Measurements from ENCODE around the gene CCSER1. TPM values are rescaled to one million over a fixed set of nuclear protein-coding genes. Genes with fewer than 3 reads are reported as not detected.

The CCSER1 gene
- total RNA-seq, 1 experiment from 2014 or later: 0.05 TPM

DNA sequence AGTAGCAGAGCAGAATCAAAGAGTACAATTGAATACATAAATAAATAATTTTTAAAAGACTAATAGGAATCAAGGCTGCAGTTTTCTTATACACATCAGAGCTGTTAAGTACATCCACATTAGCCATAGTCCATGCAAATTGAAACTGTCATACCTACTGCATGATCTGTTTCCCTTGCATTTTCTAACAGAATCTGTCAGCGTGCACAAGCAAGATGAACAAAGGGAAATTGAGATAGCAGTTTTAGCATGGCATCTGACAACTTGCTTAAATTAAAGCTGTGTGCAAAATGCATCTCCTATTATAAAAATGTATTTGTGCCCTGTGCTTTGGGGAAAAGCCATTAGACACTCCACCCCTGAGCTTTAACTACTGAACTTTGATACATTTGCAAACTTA lies 1473.1 kb downstream of the CCSER1 start:
- Histone ChIP-seq H3K27ac (ENCODE audit: low read length) (no peak overlapping the region), H3K27me3 (ENCODE audit: control insufficient read depth, insufficient read depth, low read length) (no peaks in the 10 kb centered on the region), H3K9me3 (ENCODE audit: control insufficient read depth, insufficient read depth, low read depth, low read length) (no peaks in the 10 kb centered on the region), H3K4me1 (ENCODE audit: control insufficient read depth, insufficient read depth, low read length) (no peaks in the 10 kb centered on the region), H3K4me3 (ENCODE audit: low read depth in 2 of 2, low read length in 2 of 2) (no peak overlapping the region), H3K36me3 (ENCODE audit: control insufficient read depth, insufficient read depth, low read length) (no peaks in the 10 kb centered on the region)
- intact Hi-C loops (cut with micrococcal nuclease; ENCODE audit: unreplicated experiment): no loop called here
- ChIA-PET CTCF (no interaction called here), POLR2A (no interaction called here)
- DNase-seq (ENCODE audit: low read depth, low spot score) (no peak), ATAC-seq (no peak)
- BruUV-seq (replicated peaks): no TSS peak
- in situ Hi-C loops (cut with HindIII; ENCODE audit: low pct_unique_long_range_greater_than_20kb, low sequenced_read_pairs): no loop called here
- TF ChIP-seq TCF7L2 (IDR thresholded peaks at IDR 0.05; ENCODE audit: low read depth, low read length) (no peak), CTCF (IDR thresholded peaks at IDR 0.05) (no peak), POLR2AphosphoS5 (IDR thresholded peaks at IDR 0.05; ENCODE audit: low read depth, low read length) (no peak), SIN3A (IDR thresholded peaks at IDR 0.05; ENCODE audit: borderline replicate concordance, insufficient read depth, low read depth, low read length) (no peak)
- TF ChIP-seq, protein P1, sequence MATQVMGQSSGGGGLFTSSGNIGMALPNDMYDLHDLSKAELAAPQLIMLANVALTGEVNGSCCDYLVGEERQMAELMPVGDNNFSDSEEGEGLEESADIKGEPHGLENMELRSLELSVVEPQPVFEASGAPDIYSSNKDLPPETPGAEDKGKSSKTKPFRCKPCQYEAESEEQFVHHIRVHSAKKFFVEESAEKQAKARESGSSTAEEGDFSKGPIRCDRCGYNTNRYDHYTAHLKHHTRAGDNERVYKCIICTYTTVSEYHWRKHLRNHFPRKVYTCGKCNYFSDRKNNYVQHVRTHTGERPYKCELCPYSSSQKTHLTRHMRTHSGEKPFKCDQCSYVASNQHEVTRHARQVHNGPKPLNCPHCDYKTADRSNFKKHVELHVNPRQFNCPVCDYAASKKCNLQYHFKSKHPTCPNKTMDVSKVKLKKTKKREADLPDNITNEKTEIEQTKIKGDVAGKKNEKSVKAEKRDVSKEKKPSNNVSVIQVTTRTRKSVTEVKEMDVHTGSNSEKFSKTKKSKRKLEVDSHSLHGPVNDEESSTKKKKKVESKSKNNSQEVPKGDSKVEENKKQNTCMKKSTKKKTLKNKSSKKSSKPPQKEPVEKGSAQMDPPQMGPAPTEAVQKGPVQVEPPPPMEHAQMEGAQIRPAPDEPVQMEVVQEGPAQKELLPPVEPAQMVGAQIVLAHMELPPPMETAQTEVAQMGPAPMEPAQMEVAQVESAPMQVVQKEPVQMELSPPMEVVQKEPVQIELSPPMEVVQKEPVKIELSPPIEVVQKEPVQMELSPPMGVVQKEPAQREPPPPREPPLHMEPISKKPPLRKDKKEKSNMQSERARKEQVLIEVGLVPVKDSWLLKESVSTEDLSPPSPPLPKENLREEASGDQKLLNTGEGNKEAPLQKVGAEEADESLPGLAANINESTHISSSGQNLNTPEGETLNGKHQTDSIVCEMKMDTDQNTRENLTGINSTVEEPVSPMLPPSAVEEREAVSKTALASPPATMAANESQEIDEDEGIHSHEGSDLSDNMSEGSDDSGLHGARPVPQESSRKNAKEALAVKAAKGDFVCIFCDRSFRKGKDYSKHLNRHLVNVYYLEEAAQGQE (IDR thresholded peaks at IDR 0.05; ENCODE audit: insufficient read depth in 1 of 2, low read depth in 2 of 2, low read length in 1 of 2): no peak

- intact Hi-C loops (cut with micrococcal nuclease; ENCODE audit: unreplicated experiment) (no loop called here), in situ Hi-C loops (cut with HindIII; ENCODE audit: low pct_unique_long_range_greater_than_20kb, low sequenced_read_pairs) (no loop called here)
- BruUV-seq (replicated peaks): no TSS peak
- no peak overlapping the region for H3K27ac ChIP-seq (ENCODE audit: low read length)
- POLR2A ChIA-PET: no interaction called here
- H3K4me1 ChIP-seq (ENCODE audit: control insufficient read depth, insufficient read depth, low read length): no peaks in the 10 kb centered on the region
- H3K9me3 ChIP-seq (ENCODE audit: control insufficient read depth, insufficient read depth, low read depth, low read length): no peaks in the 10 kb centered on the region
- H3K4me3 ChIP-seq (ENCODE audit: low read depth in 2 of 2, low read length in 2 of 2): no peak overlapping the region
- no peaks in the 10 kb centered on the region for H3K27me3 ChIP-seq (ENCODE audit: control insufficient read depth, insufficient read depth, low read length)
- ATAC-seq: no peak
- no peak for TF ChIP-seq CTCF (IDR thresholded peaks at IDR 0.05)
- TF ChIP-seq SIN3A (IDR thresholded peaks at IDR 0.05; ENCODE audit: borderline replicate concordance, insufficient read depth, low read depth, low read length): no peak
- no peak for TF ChIP-seq POLR2AphosphoS5 (IDR thresholded peaks at IDR 0.05; ENCODE audit: low read depth, low read length)
- TF ChIP-seq, protein P1 (IDR thresholded peaks at IDR 0.05; ENCODE audit: insufficient read depth in 1 of 2, low read depth in 2 of 2, low read length in 1 of 2): no peak
- no peak for TF ChIP-seq TCF7L2 (IDR thresholded peaks at IDR 0.05; ENCODE audit: low read depth, low read length)
- DNase-seq (ENCODE audit: low read depth, low spot score): no peak
- H3K36me3 ChIP-seq (ENCODE audit: control insufficient read depth, insufficient read depth, low read length): no peaks in the 10 kb centered on the region
- CTCF ChIA-PET: no interaction called here
Observed at GRCh38 chr4:91601401-91601800, 1474.2 kb downstream of the CCSER1 start.
